ENCODE measurements around the gene PSMB1. TPM values are rescaled to one million over a fixed set of nuclear protein-coding genes. Genes with fewer than 3 reads are reported as not detected.
A peak's percentile ranks its signal among the peaks of the same experiment; 100 is the strongest.
"Not testable (repeated sequence)": the region's sequence is repeated elsewhere in the genome, so short reads cannot be mapped to it uniquely, and the experiment has no call there.

PSMB1 gene
- total RNA-seq, 4 donors from 2014 or later: 227 to 320 (median 275) TPM

DNA sequence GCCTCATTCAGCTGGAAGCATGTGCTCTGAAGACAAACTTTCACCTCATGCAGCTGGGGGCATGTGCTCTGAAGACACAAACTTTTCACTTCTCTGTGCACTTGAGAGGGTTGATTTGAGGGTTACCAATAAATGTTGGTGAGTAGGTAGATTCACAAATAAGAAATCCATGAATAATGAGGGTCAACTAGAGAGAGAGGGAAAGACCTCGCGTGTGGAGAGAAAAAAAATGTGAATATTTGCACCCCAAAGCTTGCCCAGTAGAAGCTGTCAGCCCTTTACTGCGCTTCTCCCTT, 43.4 kb downstream of the PSMB1 start:
- intact Hi-C loops (cut with DNase I): no loop called here
- Histone ChIP-seq H3K9me3 (no peaks in the 10 kb centered on the region), H3K27me3 (no peaks in the 10 kb centered on the region), H3K36me3 (no peaks in the 10 kb centered on the region), H3K4me1 (no peaks in the 10 kb centered on the region), H3K4me3 (replicated peaks in 1 of 3) (no peak overlapping the region), H3K27ac (no peak overlapping the region)
- WGBS, 2 donors: 90 to 93% methylated on average over 3 of the region's 3 CpGs
- TF ChIP-seq POLR2A (IDR thresholded peaks at IDR 0.05): no peak
- TF ChIP-seq, protein P1, sequence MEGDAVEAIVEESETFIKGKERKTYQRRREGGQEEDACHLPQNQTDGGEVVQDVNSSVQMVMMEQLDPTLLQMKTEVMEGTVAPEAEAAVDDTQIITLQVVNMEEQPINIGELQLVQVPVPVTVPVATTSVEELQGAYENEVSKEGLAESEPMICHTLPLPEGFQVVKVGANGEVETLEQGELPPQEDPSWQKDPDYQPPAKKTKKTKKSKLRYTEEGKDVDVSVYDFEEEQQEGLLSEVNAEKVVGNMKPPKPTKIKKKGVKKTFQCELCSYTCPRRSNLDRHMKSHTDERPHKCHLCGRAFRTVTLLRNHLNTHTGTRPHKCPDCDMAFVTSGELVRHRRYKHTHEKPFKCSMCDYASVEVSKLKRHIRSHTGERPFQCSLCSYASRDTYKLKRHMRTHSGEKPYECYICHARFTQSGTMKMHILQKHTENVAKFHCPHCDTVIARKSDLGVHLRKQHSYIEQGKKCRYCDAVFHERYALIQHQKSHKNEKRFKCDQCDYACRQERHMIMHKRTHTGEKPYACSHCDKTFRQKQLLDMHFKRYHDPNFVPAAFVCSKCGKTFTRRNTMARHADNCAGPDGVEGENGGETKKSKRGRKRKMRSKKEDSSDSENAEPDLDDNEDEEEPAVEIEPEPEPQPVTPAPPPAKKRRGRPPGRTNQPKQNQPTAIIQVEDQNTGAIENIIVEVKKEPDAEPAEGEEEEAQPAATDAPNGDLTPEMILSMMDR (IDR thresholded peaks at IDR 0.05): no peak
- DNase-seq: no peak

- H3K36me3 ChIP-seq; H3K4me3 ChIP-seq (replicated peaks in 1 of 3); H3K9me3 ChIP-seq; H3K27ac ChIP-seq; DNase-seq; H3K27me3 ChIP-seq; H3K4me1 ChIP-seq; intact Hi-C loops (cut with DNase I): not testable (repeated sequence)
- WGBS, 2 donors: 89 to 90% methylated on average over 5 of the region's 5 CpGs
Observed at GRCh38 chr6:170508892-170509722, 44.0 kb downstream of the PSMB1 start.

GRCh38 chr6:170508275-170508674, 44.8 kb downstream of the PSMB1 start:
- H3K27me3 ChIP-seq; H3K4me3 ChIP-seq (replicated peaks in 1 of 3); DNase-seq; H3K9me3 ChIP-seq; H3K36me3 ChIP-seq; H3K4me1 ChIP-seq; H3K27ac ChIP-seq; intact Hi-C loops (cut with DNase I): not testable (repeated sequence)
- 67% methylated on average over 1 of the region's 1 CpG; no CpG with 5 or more reads in 1 of the 2 donors for WGBS, 2 donors

DNA sequence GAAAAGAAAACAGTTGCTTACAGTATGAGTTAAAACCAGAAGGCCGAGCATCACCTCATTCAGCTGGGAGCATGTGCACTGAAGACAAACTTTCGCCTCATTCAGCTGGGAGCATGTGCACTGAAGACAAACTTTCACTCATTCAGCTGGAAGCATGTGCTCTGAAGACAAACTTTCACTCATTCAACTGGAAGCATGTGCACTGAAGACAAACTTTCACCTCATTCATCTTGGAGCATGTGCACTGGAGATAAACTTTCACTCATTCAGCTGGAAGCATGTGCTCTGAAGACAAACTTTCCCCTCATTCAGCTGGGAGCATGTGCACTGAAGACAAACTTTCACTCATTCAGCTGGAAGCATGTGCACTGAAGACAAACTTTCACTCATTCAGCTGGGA, 45.4 kb downstream of the PSMB1 start:
- DNase-seq; H3K9me3 ChIP-seq; intact Hi-C loops (cut with DNase I); H3K4me1 ChIP-seq; H3K4me3 ChIP-seq (replicated peaks in 1 of 3); H3K27ac ChIP-seq; H3K36me3 ChIP-seq; H3K27me3 ChIP-seq: not testable (repeated sequence)
- 89 to 96% methylated on average over 2 of the region's 2 CpGs for WGBS, 2 donors

DNA sequence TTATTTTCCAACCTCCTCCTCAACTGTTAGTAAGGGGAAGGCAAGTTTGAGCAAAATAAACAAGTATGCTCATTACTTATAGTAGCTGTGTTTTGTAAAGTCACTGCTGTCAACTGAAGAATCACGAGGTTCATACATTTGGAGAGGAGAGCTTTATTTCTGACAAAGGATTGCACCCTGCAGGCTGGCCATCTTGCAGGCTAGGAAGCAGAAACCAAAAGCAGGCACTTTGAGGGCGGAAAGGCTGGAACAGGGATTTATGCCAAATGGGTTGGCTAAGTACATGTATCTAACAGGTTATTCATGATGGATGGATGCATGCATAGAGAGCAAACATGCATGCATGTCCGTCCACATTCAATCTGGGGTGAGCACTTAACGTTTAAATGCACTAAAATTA, 46.7 kb downstream of the PSMB1 start:
- no peak for DNase-seq
- Histone ChIP-seq H3K4me3 (replicated peaks in 1 of 3) (no peak overlapping the region), H3K27ac (no peak overlapping the region), H3K27me3 (no peaks in the 10 kb centered on the region), H3K9me3 (no peaks in the 10 kb centered on the region), H3K4me1 (no peaks in the 10 kb centered on the region), H3K36me3 (no peaks in the 10 kb centered on the region)
- 78% methylated on average over 4 of the region's 4 CpGs for WGBS, 2 donors
- TF ChIP-seq, protein P1 (IDR thresholded peaks at IDR 0.05): no peak
- TF ChIP-seq POLR2A (IDR thresholded peaks at IDR 0.05): no peak
- intact Hi-C loops (cut with DNase I): no loop called here

GRCh38 chr6:170505306-170505705, 47.8 kb downstream of the PSMB1 start:
- Histone ChIP-seq H3K4me3 (replicated peaks in 1 of 3) (no peak overlapping the region), H3K4me1 (no peaks in the 10 kb centered on the region), H3K36me3 (no peaks in the 10 kb centered on the region), H3K9me3 (no peaks in the 10 kb centered on the region), H3K27me3 (no peaks in the 10 kb centered on the region), H3K27ac (no peak overlapping the region)
- peak; percentile 23 to 26 for DNase-seq
- TF ChIP-seq, protein P1 (IDR thresholded peaks at IDR 0.05): no peak
- WGBS, 2 donors: 26 to 28% methylated on average over 8 to 9 of the region's 9 CpGs
- intact Hi-C loops (cut with DNase I): no loop called here
